HCT116 (cell line): ENCODE results near the gene SPOCD1. TPM values are rescaled to one million over a fixed set of nuclear protein-coding genes. Genes with fewer than 3 reads are reported as not detected.

Experiments used
- ATAC-seq: fragments of 200-7000 bp; cut with Tn5 transposase; 2 replicates; pipeline ENCODE4 v1.9.1; 2020; ENCODE audit warnings: mild to moderate bottlenecking, moderate library complexity
- BruUV-seq: library from RNA; stranded (reverse); fragments of 400-500 nt; replicated peaks from 2 replicates; lab custom pipeline; 2021; lab: Mats Ljungman, UMichigan
- CTCF ChIA-PET: fragments of 300-600 bp; sonication (Branson Sonifier 250); formaldehyde crosslinking; loops from one replicate; lab custom pipeline; 2021; ENCODE audit warnings: antibody characterized with exemption; lab: Charles Lee
- POLR2A ChIA-PET: fragments of 300-600, 350-600 bp; sonication (Branson Sonifier 250); formaldehyde crosslinking; loops from one replicate; lab custom pipeline; 2021; ENCODE audit warnings: antibody characterized with exemption; lab: Charles Lee
- RAD21 ChIA-PET, 2 experiments: fragments of 300-600 bp; sonication (Branson Sonifier 250); formaldehyde crosslinking; loops; one replicate each; lab custom pipeline; 2023; ENCODE audit warnings: low total read pairs in 2 of 2; ENCODE audit not compliant: uncharacterized antibody in 2 of 2, unreplicated experiment in 2 of 2, low non-redundant PET in 1 of 2; lab: Charles Lee
- DNase-seq: peaks from one replicate; pipeline ENCODE4 v3.0.0-alpha.2; 2010; ENCODE audit warnings: low read depth, low spot score
- H2AFZ ChIP-seq: fragments of 200-600 bp; shearing (Covaris generic), sonication (generic); 2 replicates; pipeline ENCODE4 v1.6.1; 2017; ENCODE audit warnings: low read depth, mixed run types, mixed read lengths, antibody characterized with exemption, low read length; ENCODE audit not compliant: poor library complexity, severe bottlenecking
- H3K27ac ChIP-seq: 2 replicates; pipeline ENCODE4 v1.5.1; 2012; ENCODE audit warnings: low read depth, low read length
- H3K27me3 ChIP-seq: fragments of 200-600 bp; sonication (generic); 2 replicates; pipeline ENCODE4 v1.6.1; 2016; ENCODE audit warnings: mixed run types, low read length, mixed read lengths; ENCODE audit not compliant: insufficient read depth
- H3K36me3 ChIP-seq, 2 experiments: fragments of 200-500 bp in 1 of 2; fragments of 200-600 bp in 1 of 2; sonication (Bioruptor generic) in 1 of 2; sonication (generic) in 1 of 2; 2 replicates each; pipeline versions ENCODE4 v1.5.1 to v1.6.1; 2014 to 2016; ENCODE audit warnings: low read length in 2 of 2, inconsistent platforms in 1 of 2, mixed read lengths in 1 of 2, mixed run types in 1 of 2; ENCODE audit not compliant: insufficient read depth in 2 of 2, control insufficient read depth in 1 of 2
- H3K4me1 ChIP-seq, 2 experiments: fragments of 200-600 bp in 1 of 2; sonication (generic) in 1 of 2; 2 replicates each; pipeline versions ENCODE4 v1.5.1 to v1.6.1; 2012 to 2017; ENCODE audit warnings: low read length in 2 of 2, inconsistent platforms in 1 of 2, mild to moderate bottlenecking in 1 of 2, mixed read lengths in 1 of 2, mixed run types in 1 of 2, moderate library complexity in 1 of 2; ENCODE audit not compliant: insufficient read depth in 2 of 2, control insufficient read depth in 1 of 2
- H3K4me2 ChIP-seq: fragments of 200-600 bp; sonication (generic); 2 replicates; pipeline ENCODE4 v1.6.1; 2017; ENCODE audit warnings: mixed run types, low read length, mixed read lengths
- H3K4me3 ChIP-seq, 2 experiments: fragments of 200-600 bp in 1 of 2; sonication (generic) in 1 of 2; replicated peaks in 1 of 2; 2 replicates each; pipeline ENCODE4 v1.5.1; 2011 to 2016; ENCODE audit warnings: low read length in 2 of 2, control low read depth in 1 of 2, low read depth in 1 of 2, mild to moderate bottlenecking in 1 of 2, mixed read lengths in 1 of 2, mixed run types in 1 of 2
- H3K79me2 ChIP-seq: fragments of 200-600 bp; sonication (generic); 2 replicates; pipeline ENCODE4 v1.6.1; 2017; ENCODE audit warnings: mild to moderate bottlenecking, mixed run types, low read length, moderate library complexity, mixed read lengths; ENCODE audit not compliant: insufficient read depth
- H3K9ac ChIP-seq: fragments of 200-600 bp; sonication (generic); 2 replicates; pipeline ENCODE4 v1.6.1; 2016; ENCODE audit warnings: low read length, mixed read lengths
- H3K9me2 ChIP-seq: fragments of 200-600 bp; sonication (generic), shearing (Covaris generic); 2 replicates; pipeline ENCODE4 v1.6.1; 2017; ENCODE audit warnings: mixed run types, mild to moderate bottlenecking, moderate library complexity; ENCODE audit not compliant: insufficient read depth
- H3K9me3 ChIP-seq, 2 experiments: fragments of 200-500 bp in 1 of 2; fragments of 200-600 bp in 1 of 2; sonication (Bioruptor generic) in 1 of 2; sonication (generic) in 1 of 2; 2 replicates each; pipeline ENCODE4 v1.6.1; 2014 to 2017; ENCODE audit warnings: low read length in 2 of 2, mixed read lengths in 2 of 2, inconsistent platforms in 1 of 2, low read depth in 1 of 2, mild to moderate bottlenecking in 1 of 2, mixed run types in 1 of 2, moderate library complexity in 1 of 2; ENCODE audit not compliant: control insufficient read depth in 1 of 2, insufficient read depth in 1 of 2
- H4K20me1 ChIP-seq: fragments of 200-600 bp; sonication (generic), shearing (Covaris generic); 2 replicates; pipeline ENCODE4 v1.6.1; 2017; ENCODE audit warnings: mixed run types, mild to moderate bottlenecking, moderate library complexity; ENCODE audit not compliant: insufficient read depth
- CBX3 ChIP-seq: IDR thresholded peaks from 2 replicates; pipeline ENCODE4 v1.6.1; 2012; ENCODE audit warnings: low read depth
- CEBPB ChIP-seq: IDR thresholded peaks from 2 replicates; pipeline ENCODE4 v1.6.1; 2012; ENCODE audit warnings: low read depth
- CTCF ChIP-seq, 3 experiments: fragments of 200-600 bp in 1 of 3; sonication (generic) in 1 of 3; IDR thresholded peaks in 2 of 3; conservative IDR thresholded peaks in 1 of 3; 2 replicates each; pipeline ENCODE4 v1.5.1; 2012 to 2017; ENCODE audit warnings: low read depth in 2 of 3, low read length in 2 of 3, antibody characterized with exemption in 1 of 3, borderline replicate concordance in 1 of 3, control low read depth in 1 of 3, mild to moderate bottlenecking in 1 of 3, mixed read lengths in 1 of 3, mixed run types in 1 of 3, moderate library complexity in 1 of 3; ENCODE audit not compliant: insufficient read depth in 1 of 3
- EZH2 ChIP-seq: fragments of 200-600 bp; sonication (generic); IDR thresholded peaks from 2 replicates; pipeline ENCODE4 v1.6.1; 2017; ENCODE audit warnings: antibody characterized with exemption, mixed run types
- EZH2phosphoT487 ChIP-seq: fragments of 200-600 bp; IDR thresholded peaks from 2 replicates; pipeline ENCODE4 v1.6.1; 2018; ENCODE audit warnings: antibody characterized with exemption, borderline replicate concordance
- MAX ChIP-seq: IDR thresholded peaks from 2 replicates; pipeline ENCODE4 v1.6.1; 2012
- POLR2A ChIP-seq: IDR thresholded peaks from 2 replicates; pipeline ENCODE4 v1.7.0; 2011; ENCODE audit warnings: borderline replicate concordance; ENCODE audit not compliant: insufficient read depth, insufficient read length; ENCODE audit errors: extremely low read depth
- RAD21 ChIP-seq: IDR thresholded peaks from 2 replicates; pipeline ENCODE4 v1.6.1; 2012; ENCODE audit warnings: low read depth, mild to moderate bottlenecking
- REST ChIP-seq: IDR thresholded peaks from 2 replicates; pipeline ENCODE4 v1.6.1; 2012; ENCODE audit warnings: low read depth
- SP1 ChIP-seq: IDR thresholded peaks from 2 replicates; pipeline ENCODE4 v1.6.1; 2012; ENCODE audit warnings: low read depth
- SRF ChIP-seq: IDR thresholded peaks from 2 replicates; pipeline ENCODE4 v1.6.1; 2012; ENCODE audit warnings: low read depth
- TCF7L2 ChIP-seq: IDR thresholded peaks from 2 replicates; pipeline ENCODE4 v1.7.0; 2011; ENCODE audit warnings: borderline replicate concordance, inconsistent platforms; ENCODE audit not compliant: insufficient read depth, insufficient read length; ENCODE audit errors: extremely low read depth
- ZBTB33 ChIP-seq: IDR thresholded peaks from 2 replicates; pipeline ENCODE4 v1.6.1; 2011; ENCODE audit warnings: mild to moderate bottlenecking, low read length, moderate library complexity; ENCODE audit not compliant: insufficient replicate concordance; ENCODE audit errors: extremely low read depth
- ZFX ChIP-seq: fragments of 450-650 bp; IDR thresholded peaks from 2 replicates; pipeline ENCODE4 v1.6.1; 2017
- intact Hi-C: fragments of 100-400 bp; cut with micrococcal nuclease; formaldehyde crosslinking; loops from 2 replicates; pipeline ENCODE4 v1.10.0; 2022
- total RNA-seq: library from RNA; stranded (reverse); gene quantifications from one replicate; pipeline ENCODE4 v1.2.1, GENCODE V29; 2021; ENCODE audit not compliant: unreplicated experiment

The SPOCD1 gene
- total RNA-seq, 1 experiment from 2014 or later = 5.0 TPM

- Histone ChIP-seq H3K4me2 (no peak overlapping the region), H3K27ac (no peak overlapping the region), H3K79me2 (no peaks in the 10 kb centered on the region)
- no peak for ATAC-seq
- intact Hi-C loops = no loop called here
- POLR2A ChIA-PET = no interaction called here
- TF ChIP-seq EZH2 (no peak), EZH2phosphoT487 (no peak), ZFX (no peak), SP1 (no peak), CBX3 (no peak), ZBTB33 (no peak), MAX (no peak), POLR2A (no peak), SRF (no peak), REST (no peak), TCF7L2 (no peak), CTCF (IDR thresholded peaks at IDR 0.05 in 2 of 3, conservative IDR thresholded peaks at IDR 0.05 in 1 of 3; ENCODE audit: borderline replicate concordance in 1 of 3, insufficient read depth in 1 of 3, low read depth in 2 of 3, low read length in 2 of 3) (no peak), CEBPB (no peak), RAD21 (no peak)
- TF ChIP-seq, all 23 proteins: peak for 0
- no peak overlapping the region for H2AFZ ChIP-seq
- BruUV-seq = no TSS peak
- H4K20me1 ChIP-seq = no peaks in the 10 kb centered on the region
- H3K4me1 ChIP-seq = no peaks in the 10 kb centered on the region
- H3K9me2 ChIP-seq = no peaks in the 10 kb centered on the region
- no peak overlapping the region for H3K4me3 ChIP-seq
- H3K36me3 ChIP-seq = no peaks in the 10 kb centered on the region
- CTCF ChIA-PET = no interaction called here
- H3K27me3 ChIP-seq = no peaks in the 10 kb centered on the region
- DNase-seq = no peak
- no peak overlapping the region for H3K9ac ChIP-seq
- no peaks in the 10 kb centered on the region for H3K9me3 ChIP-seq
- RAD21 ChIA-PET = no interaction called here
Measured at GRCh38 chr1:31839662-31840343, 24.0 kb upstream of the SPOCD1 start.
